ENCODE measurements around the gene SLC5A9. TPM values are rescaled to one million over a fixed set of nuclear protein-coding genes. Genes with fewer than 3 reads are reported as not detected.
"Not testable (repeated sequence)": the region's sequence is repeated elsewhere in the genome, so short reads cannot be mapped to it uniquely, and the experiment has no call there.

Gene SLC5A9
- total and polyA plus RNA-seq, 12 donors: 0.06 to 0.59 (median 0.16) TPM; not detected in 7

- no peak for DNase-seq
- H3K4me1 ChIP-seq: peaks cover 0 to 9% (median 0%) of the 10 kb centered on the region in 9 donors
- no peak overlapping the region for H3K27ac ChIP-seq
- intact Hi-C loops (cut with DNase I): no loop called here
- H3K9me3 ChIP-seq: peaks cover 0 to 1% (median 0%) of the 10 kb centered on the region in 11 donors
- ATAC-seq: no peak
- H3K36me3 ChIP-seq: no peaks in the 10 kb centered on the region
- no peak for TF ChIP-seq CTCF (IDR thresholded peaks at IDR 0.05)
- no peak overlapping the region for H3K4me3 ChIP-seq
- no peaks in the 10 kb centered on the region for H3K27me3 ChIP-seq
Measured at GRCh38 chr1:48261881-48262400, 39.4 kb downstream of the SLC5A9 start.

GRCh38 chr1:48263041-48263440 is 40.5 kb downstream of the SLC5A9 start:
- H3K9me3 ChIP-seq: peaks cover 0 to 10% (median 0%) of the 10 kb centered on the region in 11 donors
- ATAC-seq (no peak), DNase-seq (no peak)
- no peak overlapping the region for H3K27ac ChIP-seq
- intact Hi-C loops (cut with DNase I): no loop called here
- no peaks in the 10 kb centered on the region for H3K27me3 ChIP-seq
- H3K36me3 ChIP-seq: no peaks in the 10 kb centered on the region
- no peak overlapping the region for H3K4me3 ChIP-seq
- peaks cover 0 to 5% (median 0%) of the 10 kb centered on the region in 9 donors for H3K4me1 ChIP-seq
- WGBS, 2 donors: 49 to 51% methylated on average over 1 of the region's 1 CpG
- no peak for TF ChIP-seq CTCF (IDR thresholded peaks at IDR 0.05)

- H3K27me3 ChIP-seq: no peaks in the 10 kb centered on the region
- peaks cover 0 to 10% (median 0%) of the 10 kb centered on the region in 11 donors for H3K9me3 ChIP-seq
- H3K4me3 ChIP-seq: no peak overlapping the region
- TF ChIP-seq CTCF (IDR thresholded peaks at IDR 0.05): no peak
- no peak overlapping the region for H3K27ac ChIP-seq
- intact Hi-C loops (cut with DNase I): no loop called here
- ATAC-seq (no peak), DNase-seq (no peak)
- H3K4me1 ChIP-seq: no peaks in the 10 kb centered on the region
- WGBS, 2 donors: 67 to 71% methylated on average over 2 of the region's 2 CpGs
- no peaks in the 10 kb centered on the region for H3K36me3 ChIP-seq
Measured at GRCh38 chr1:48266576-48266975, 44.1 kb downstream of the SLC5A9 start.

- H3K4me1 ChIP-seq, H3K36me3 ChIP-seq, H3K27me3 ChIP-seq, H3K4me3 ChIP-seq, H3K27ac ChIP-seq, DNase-seq, ATAC-seq: not testable (repeated sequence)
- intact Hi-C loops (cut with DNase I): loop anchor here in 1 of 10 donors (10.0 kb wide), 1 partner anchor 587 kb away; no protein-coding TSS in a partner anchor
- H3K9me3 ChIP-seq: peaks cover 0 to 32% (median 0%) of the 10 kb centered on the region in 11 donors
- 89 to 95% methylated on average over 6 to 10 of the region's 10 CpGs for WGBS, 2 donors
Measured at GRCh38 chr1:48277437-48277836, 54.9 kb downstream of the SLC5A9 start.

GRCh38 chr1:48282329-48282728 is 59.8 kb downstream of the SLC5A9 start:
- intact Hi-C loops (cut with DNase I); H3K27ac ChIP-seq: not testable (repeated sequence)

GRCh38 chr1:48284696-48285420 is 62.3 kb downstream of the SLC5A9 start:
- intact Hi-C loops (cut with DNase I); ATAC-seq; H3K36me3 ChIP-seq; DNase-seq; H3K27me3 ChIP-seq; H3K4me1 ChIP-seq; H3K4me3 ChIP-seq; H3K27ac ChIP-seq: not testable (repeated sequence)
- H3K9me3 ChIP-seq: peaks cover 0 to 38% (median 0%) of the 10 kb centered on the region in 11 donors
- 77% methylated on average over 10 of the region's 10 CpGs for WGBS, 2 donors

More at GRCh38 chr1:48282329-48282728, 59.8 kb downstream of the SLC5A9 start:
- H3K4me3 ChIP-seq, H3K4me1 ChIP-seq, ATAC-seq, DNase-seq, H3K27me3 ChIP-seq, H3K36me3 ChIP-seq: not testable (repeated sequence)
- peaks cover 0 to 40% (median 0%) of the 10 kb centered on the region in 11 donors for H3K9me3 ChIP-seq
